Stimulated activated naive CD4-positive, alpha-beta T cell (primary cell): ENCODE results near the gene IL34.
"Not testable (repeated sequence)": the region's sequence is repeated elsewhere in the genome, so short reads cannot be mapped to it uniquely, and the experiment has no call there.

Source experiments
- DNase-seq, 6 experiments: peaks; one replicate each; lab custom pipeline; 2025; lab: John Stamatoyannopoulos, UW

The IL34 gene

GRCh38 chr16:70632273-70632672 lies 14.1 kb upstream of the IL34 start:
- no peak for DNase-seq

- not testable (repeated sequence) for DNase-seq
Observed at GRCh38 chr16:70633617-70634016, 12.7 kb upstream of the IL34 start.

GRCh38 chr16:70634861-70635260 lies 11.5 kb upstream of the IL34 start:
- DNase-seq = no peak

- DNase-seq = no peak
Observed at GRCh38 chr16:70635336-70636016, 10.9 kb upstream of the IL34 start.

- DNase-seq = no peak
Observed at GRCh38 chr16:70638814-70639792, 7.3 kb upstream of the IL34 start.

DNA sequence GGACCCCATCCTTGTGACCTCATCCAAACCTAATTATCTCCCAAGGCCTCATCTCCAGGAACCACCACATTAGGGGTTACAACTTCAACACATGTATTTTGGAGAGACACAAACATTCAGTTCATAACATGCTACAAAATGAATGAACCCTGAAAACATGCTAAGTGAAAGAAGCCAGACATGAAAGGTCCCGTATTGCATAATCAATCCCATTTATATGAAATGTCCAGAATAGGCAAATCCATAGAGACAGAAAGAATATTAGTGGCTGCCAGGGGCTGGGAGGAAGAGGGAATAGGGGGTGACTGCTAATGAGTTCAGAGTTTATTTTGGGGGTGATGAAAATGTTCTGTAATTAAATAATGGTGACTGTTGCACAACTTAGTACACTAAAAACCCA lies 3.7 kb upstream of the IL34 start:
- DNase-seq = no peak

- DNase-seq = not testable (repeated sequence)
Observed at GRCh38 chr16:70643264-70643663, 3.1 kb upstream of the IL34 start.

GRCh38 chr16:70644763-70645597 lies 1.4 kb upstream of the IL34 start:
- no peak for DNase-seq

- DNase-seq = no peak
Observed at GRCh38 chr16:70647441-70648359, 1.3 kb downstream of the IL34 start.

GRCh38 chr16:70648606-70649005 lies 2.2 kb downstream of the IL34 start:
- DNase-seq = no peak

DNA sequence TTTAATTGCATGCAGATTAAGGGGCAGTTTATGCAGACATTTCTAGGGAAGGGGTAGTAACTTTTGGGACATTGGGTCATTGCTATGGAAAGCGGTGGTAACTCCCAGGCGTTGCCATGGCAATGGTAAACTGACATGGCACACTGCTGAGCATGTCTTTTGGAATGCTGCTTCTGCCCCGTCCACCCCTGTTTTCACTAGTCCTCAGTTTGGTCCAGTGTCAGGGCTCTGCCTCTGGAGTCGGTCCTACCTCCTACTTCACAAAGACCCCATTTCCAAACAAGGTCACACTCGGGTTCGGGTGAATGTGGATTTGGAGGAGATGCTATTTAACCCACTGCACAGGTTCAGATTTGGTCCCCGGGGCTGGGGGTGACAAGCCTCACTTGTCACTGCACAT lies 2.9 kb downstream of the IL34 start:
- DNase-seq = no peak

DNA sequence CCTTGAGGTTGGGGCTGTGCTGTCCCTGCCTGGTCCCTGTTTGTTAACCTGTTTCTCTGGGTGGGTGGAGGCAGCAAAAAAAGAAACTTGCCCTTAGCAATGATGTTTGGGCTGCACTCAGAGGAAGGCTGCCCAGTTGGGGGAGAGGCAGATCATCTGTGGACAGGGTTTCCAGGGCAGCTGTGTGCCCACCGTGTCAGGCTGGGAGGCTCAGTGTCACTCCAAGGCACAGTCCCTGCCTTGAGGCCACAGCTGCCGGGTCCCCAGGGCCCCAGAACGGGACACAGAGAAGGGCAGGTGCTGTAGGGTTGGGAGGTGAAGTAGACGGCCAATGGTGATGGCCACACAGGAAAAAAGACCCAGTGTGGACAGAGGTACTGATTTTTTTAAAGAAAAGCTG lies 3.9 kb downstream of the IL34 start:
- DNase-seq = no peak

- no peak for DNase-seq
Observed at GRCh38 chr16:70651524-70651923, 5.2 kb downstream of the IL34 start.

DNA sequence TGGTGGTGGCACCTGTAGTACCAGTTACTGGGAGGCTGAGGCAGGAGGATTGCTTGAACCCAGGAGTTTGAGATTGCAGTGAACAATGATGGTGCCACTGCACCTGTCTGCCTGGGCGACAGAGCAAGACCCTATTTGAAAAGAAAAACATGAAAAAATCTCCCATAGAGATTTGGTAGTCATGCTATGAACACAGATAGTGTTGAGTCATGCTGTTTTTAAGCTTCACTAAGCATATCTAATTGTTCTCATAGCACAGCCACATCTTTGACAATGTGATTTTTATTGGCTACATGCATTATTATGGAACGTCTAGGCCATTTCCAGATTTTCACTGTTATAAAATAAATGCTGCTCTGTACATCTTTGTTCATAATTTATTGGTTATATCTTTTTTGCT lies 6.0 kb downstream of the IL34 start:
- no peak for DNase-seq

DNA sequence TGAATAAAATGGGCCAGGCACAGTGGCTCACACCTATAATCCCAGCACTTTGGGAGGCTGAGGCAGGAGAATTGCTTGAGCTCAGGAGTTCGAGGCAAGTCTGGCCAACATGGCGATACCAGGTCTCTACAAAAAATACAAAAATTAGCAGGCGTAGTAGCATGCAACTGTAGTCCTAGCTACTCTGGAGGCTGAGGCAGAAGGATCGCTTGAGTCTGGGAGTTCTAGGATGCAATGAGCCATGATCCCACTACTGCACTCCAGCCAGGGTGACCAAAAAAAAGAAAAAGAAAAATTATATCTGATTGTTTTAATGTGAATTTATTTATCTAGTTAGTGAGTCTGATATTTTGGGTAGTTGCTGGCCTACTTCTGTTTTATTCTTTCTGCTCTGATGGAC lies 7.0 kb downstream of the IL34 start:
- DNase-seq = no peak

GRCh38 chr16:70653809-70654771 lies 7.7 kb downstream of the IL34 start:
- DNase-seq = peak; percentile 44 to 86 (median 64)

GRCh38 chr16:70656065-70656711 lies 9.8 kb downstream of the IL34 start:
- no peak for DNase-seq

GRCh38 chr16:70656712-70657263 lies 10.4 kb downstream of the IL34 start:
- no peak for DNase-seq

GRCh38 chr16:70657956-70658355 lies 11.6 kb downstream of the IL34 start:
- DNase-seq = no peak
